Measurements from ENCODE around the gene FSIP1.

Gene FSIP1

DNA sequence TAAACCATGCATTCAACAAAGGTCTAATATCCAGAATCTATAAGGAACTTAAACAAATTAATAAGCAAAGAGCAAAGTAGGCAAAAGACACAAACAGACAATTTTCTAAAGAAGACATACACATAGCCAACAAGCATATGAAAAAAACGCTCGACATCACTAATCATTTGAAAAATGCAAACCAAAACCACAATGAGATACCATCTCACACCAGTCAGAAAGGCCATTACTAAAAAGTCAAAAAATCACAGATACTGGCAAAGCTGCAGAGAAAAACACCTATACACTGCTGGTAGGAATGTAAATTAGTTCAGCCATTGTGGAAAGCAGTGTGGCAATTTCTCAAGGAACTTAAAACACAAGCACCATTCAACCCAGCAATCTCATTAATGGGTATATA is 53.8 kb downstream of the FSIP1 start:
- in situ Hi-C loops (cut with MboI; ENCODE audit: low sequenced_read_pairs, unreplicated experiment): loop anchor here (25.0 kb wide), 1 partner anchor 1017 kb away; no protein-coding TSS in a partner anchor
- TF ChIP-seq, protein P1, sequence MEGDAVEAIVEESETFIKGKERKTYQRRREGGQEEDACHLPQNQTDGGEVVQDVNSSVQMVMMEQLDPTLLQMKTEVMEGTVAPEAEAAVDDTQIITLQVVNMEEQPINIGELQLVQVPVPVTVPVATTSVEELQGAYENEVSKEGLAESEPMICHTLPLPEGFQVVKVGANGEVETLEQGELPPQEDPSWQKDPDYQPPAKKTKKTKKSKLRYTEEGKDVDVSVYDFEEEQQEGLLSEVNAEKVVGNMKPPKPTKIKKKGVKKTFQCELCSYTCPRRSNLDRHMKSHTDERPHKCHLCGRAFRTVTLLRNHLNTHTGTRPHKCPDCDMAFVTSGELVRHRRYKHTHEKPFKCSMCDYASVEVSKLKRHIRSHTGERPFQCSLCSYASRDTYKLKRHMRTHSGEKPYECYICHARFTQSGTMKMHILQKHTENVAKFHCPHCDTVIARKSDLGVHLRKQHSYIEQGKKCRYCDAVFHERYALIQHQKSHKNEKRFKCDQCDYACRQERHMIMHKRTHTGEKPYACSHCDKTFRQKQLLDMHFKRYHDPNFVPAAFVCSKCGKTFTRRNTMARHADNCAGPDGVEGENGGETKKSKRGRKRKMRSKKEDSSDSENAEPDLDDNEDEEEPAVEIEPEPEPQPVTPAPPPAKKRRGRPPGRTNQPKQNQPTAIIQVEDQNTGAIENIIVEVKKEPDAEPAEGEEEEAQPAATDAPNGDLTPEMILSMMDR (IDR thresholded peaks at IDR 0.05; ENCODE audit: borderline replicate concordance, control extremely low read depth, extremely low read depth, insufficient read depth, missing control alignments): no peak
- no peak for DNase-seq (ENCODE audit: low spot score)

DNA sequence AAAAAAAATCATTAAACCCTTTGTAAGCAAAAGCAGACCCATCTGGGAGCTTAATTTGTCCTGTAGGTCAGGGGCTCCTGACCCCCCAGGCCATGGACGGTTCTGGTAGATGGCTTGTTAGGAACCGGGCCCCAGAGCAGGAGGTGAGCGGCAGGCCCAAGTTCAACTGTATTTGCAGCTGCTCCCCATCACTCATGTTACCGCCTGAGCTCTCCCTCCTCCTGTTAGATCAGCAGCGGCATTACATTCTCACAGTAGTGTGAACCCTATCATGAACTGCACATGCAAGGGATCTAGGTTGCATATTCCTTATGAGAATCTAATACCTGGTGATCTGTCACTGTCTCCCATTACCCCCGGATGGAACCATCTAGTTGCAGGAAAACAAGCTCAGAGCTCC is 60.7 kb downstream of the FSIP1 start:
- DNase-seq (ENCODE audit: low spot score): no peak
- in situ Hi-C loops (cut with MboI; ENCODE audit: low sequenced_read_pairs, unreplicated experiment): no loop called here
- TF ChIP-seq, protein P1 (IDR thresholded peaks at IDR 0.05; ENCODE audit: borderline replicate concordance, control extremely low read depth, extremely low read depth, insufficient read depth, missing control alignments): no peak

DNA sequence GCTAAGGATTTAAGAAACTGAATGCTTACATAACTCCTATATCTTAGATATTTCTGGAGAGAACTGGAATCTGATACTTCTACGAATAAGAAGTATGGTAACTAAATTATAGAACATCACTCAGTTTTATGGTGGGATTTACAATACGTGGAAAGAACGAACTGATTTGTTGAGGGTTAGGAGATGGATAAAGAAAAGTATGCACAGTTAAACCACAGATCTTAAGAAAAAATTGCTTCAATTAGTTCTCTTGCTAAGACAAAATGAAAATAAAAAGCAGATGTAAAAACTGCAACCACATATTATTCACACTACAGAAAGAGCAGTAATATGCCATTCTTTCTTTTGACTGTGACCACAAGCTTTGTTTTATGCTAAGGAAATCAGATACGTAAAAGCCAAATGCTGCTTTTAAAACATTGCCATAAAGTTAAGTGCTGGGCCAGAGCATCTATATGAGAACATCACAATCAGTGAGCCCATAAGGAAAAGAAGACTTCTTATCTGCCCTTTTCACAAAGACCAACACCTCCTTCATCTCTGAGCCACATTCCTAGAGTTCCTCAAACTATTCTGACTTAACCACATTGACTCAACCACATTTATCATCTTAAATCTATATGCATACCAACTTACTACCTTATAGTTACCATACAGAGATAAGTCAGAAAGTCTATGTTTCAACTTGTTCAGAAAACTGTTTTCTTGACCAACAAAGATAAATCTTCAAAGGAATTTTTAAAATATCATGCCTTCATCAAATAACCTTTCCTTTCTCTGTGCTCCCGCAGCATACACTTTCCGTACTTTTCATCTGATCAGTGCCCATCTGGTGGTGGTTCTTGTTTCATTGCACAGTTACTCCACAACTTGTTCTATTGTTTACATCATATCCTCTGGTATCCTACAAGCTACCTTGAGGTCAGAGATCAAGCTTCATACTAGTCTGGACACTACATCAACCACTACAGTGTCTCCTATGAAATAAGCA is 61.7 kb downstream of the FSIP1 start:
- in situ Hi-C loops (cut with MboI; ENCODE audit: low sequenced_read_pairs, unreplicated experiment): no loop called here
- TF ChIP-seq, protein P1 (IDR thresholded peaks at IDR 0.05; ENCODE audit: borderline replicate concordance, control extremely low read depth, extremely low read depth, insufficient read depth, missing control alignments): no peak
- DNase-seq (ENCODE audit: low spot score): no peak

DNA sequence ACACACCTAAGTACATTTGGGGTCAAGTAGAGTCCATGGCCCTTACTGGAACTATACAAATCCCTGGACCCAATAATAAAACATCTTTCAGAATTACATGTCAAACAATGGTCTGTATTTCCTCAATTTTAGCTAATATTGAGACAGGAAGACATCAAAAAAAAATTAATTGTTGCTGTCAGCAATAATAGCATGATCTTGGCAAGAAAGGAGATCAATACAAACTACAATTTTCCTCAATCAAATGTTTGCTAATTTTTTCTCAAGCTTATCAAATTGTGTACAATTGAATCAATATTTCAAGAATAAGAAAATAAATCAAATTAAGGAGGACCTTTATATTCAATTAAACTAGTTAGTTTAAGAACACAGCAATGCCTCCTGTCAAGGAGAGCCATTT is 62.6 kb downstream of the FSIP1 start:
- in situ Hi-C loops (cut with MboI; ENCODE audit: low sequenced_read_pairs, unreplicated experiment): no loop called here
- no peak for DNase-seq (ENCODE audit: low spot score)
- TF ChIP-seq, protein P1 (IDR thresholded peaks at IDR 0.05; ENCODE audit: borderline replicate concordance, control extremely low read depth, extremely low read depth, insufficient read depth, missing control alignments): no peak

DNA sequence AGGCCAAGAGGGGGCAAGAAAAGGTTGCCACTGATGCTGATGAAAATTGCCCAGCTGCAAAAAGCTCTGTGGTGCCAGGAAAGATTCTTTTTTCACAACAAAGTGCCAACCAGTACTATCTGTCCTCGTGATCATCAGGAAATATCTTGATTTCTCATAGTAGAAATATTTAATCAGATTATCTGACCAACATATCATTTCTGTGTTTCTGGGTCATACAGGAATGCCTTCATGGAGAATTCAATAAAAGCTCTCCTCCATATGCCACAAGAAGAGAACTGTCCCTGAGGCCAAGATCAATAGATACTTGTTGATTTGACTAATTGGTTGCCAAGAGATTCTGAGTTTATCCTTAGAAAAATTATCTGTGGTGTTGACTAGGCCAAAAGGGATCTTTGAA is 63.5 kb downstream of the FSIP1 start:
- DNase-seq (ENCODE audit: low spot score): no peak
- TF ChIP-seq, protein P1 (IDR thresholded peaks at IDR 0.05; ENCODE audit: borderline replicate concordance, control extremely low read depth, extremely low read depth, insufficient read depth, missing control alignments): no peak
- in situ Hi-C loops (cut with MboI; ENCODE audit: low sequenced_read_pairs, unreplicated experiment): no loop called here

DNA sequence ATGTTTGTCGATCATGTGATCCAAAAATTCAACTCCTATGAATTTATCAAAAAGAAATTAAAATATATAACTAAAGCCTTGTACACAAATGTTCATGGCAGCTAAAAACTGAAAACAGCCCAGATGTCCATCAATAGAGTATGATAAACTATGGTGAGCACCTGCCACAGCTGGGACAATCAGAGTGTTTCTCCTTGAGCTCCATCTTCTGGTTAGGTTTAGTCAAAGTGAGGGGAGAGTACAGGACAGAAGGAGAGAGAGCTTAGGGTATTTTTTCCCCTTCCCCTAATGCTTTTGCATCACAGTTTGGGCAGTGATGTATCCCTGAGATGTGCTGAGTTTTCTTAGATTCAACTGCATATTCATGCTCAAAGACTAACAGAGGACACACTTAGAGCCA is 65.5 kb downstream of the FSIP1 start:
- TF ChIP-seq, protein P1 (IDR thresholded peaks at IDR 0.05; ENCODE audit: borderline replicate concordance, control extremely low read depth, extremely low read depth, insufficient read depth, missing control alignments): no peak
- DNase-seq (ENCODE audit: low spot score): no peak
- in situ Hi-C loops (cut with MboI; ENCODE audit: low sequenced_read_pairs, unreplicated experiment): no loop called here
